KOPT-K1 (cell line): Measurements from ENCODE around the gene AHNAK.
"Not testable (repeated sequence)": the region's sequence is repeated elsewhere in the genome, so short reads cannot be mapped to it uniquely, and the experiment has no call there.

Source experiments
- H3K27ac ChIP-seq: fragments of 200-600 bp; sonication (generic); 2 replicates; pipeline ENCODE4 v1.5.1; 2016; ENCODE audit warnings: antibody characterized with exemption, mild to moderate bottlenecking, low read depth, low read length; ENCODE audit not compliant: poor library complexity, severe bottlenecking
- H3K36me3 ChIP-seq: fragments of 200-600 bp; sonication (generic); 2 replicates; pipeline ENCODE4 v1.5.1; 2017; ENCODE audit warnings: antibody characterized with exemption, mild to moderate bottlenecking, low read length, moderate library complexity; ENCODE audit not compliant: insufficient read depth
- H3K9me3 ChIP-seq: fragments of 200-600 bp; sonication (generic); 2 replicates; pipeline ENCODE4 v1.5.1; 2017; ENCODE audit warnings: antibody characterized with exemption, low read length, mild to moderate bottlenecking; ENCODE audit not compliant: insufficient read depth, poor library complexity, severe bottlenecking

Gene AHNAK

DNA sequence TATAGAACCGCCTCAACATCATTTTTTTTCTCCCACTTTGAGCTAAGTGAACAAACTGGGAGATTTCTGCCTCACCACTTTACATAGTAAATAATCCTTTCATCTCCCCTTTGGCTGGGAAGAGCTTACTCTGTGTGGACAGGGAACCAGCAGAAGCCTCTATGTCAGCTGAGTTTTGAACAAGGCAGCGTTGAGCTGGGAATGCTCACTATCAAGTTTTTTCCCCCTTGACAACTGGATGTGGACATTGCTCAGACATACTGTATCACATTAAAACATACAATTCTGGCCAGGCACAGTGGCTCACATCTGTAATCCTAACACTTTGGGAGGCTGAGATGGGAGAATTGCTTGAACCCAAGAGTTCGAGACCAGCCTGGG is 46.0 kb downstream of the AHNAK start:
- H3K36me3 ChIP-seq: no peaks in the 10 kb centered on the region
- H3K9me3 ChIP-seq: no peaks in the 10 kb centered on the region
- no peak overlapping the region for H3K27ac ChIP-seq

DNA sequence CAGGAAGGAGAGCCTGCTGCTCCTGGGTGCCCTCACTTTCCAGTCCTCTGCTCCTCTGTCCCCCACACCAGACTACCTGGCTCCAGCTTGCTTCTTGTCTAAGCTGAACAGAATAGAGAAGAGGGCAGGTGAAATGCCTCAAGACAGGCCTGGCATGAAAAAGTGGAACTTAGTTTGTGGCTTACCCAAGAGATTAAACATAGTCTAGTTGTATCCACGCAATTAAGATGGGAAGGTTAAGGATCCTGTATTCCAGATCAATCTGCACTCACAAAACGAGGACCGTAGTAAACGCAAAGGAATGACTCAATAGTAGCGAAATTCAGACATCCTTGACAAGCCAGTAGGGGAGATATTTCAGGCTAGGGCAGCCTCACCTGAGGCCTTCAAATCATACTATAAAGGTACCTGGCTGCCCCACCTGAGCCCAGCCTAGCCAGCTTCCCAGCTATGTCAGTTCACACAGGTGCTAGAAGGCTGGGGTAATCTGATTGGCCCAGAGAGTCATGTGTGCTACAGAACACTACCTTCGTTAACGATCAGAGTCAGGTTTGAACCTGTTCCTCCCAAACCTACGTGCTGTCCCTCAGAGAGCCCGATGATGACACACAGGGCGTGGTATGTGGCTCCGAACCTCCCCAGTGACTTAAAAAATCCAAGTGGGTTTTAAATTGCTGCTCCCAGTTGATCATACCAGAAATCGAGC is 46.5 kb downstream of the AHNAK start:
- Histone ChIP-seq H3K36me3 (no peaks in the 10 kb centered on the region), H3K27ac (no peak overlapping the region), H3K9me3 (no peaks in the 10 kb centered on the region)

DNA sequence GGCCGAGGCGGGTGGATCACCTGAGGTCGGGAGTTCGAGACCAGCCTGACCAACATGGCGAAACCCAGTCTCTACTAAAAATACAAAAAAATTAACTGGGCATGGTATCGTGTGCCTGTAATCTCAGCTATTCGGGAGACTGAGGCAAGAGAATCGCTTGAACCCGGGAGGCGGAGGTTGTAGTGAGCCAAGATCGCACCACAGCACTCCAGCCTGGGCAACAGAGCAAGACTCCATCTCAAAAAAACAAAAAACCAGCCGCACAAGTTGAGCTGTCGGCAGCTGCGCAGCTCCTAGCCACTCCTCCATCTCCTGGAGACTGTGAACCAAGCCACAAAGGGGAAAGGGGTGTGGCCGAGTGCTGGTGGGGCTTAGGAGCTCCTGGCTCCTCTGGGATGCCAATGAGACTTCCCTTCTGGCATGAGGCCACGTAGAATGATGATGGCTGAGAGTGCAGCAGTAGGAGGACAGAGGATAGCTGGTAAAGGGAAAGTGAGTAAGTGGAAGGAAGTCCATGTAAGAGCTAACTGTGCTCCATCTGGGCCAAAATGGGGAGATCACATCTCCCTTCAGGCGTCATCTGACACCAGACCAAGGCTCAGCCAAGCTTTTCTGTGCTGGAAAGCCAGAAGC is 47.2 kb downstream of the AHNAK start:
- H3K36me3 ChIP-seq, H3K27ac ChIP-seq, H3K9me3 ChIP-seq: not testable (repeated sequence)

DNA sequence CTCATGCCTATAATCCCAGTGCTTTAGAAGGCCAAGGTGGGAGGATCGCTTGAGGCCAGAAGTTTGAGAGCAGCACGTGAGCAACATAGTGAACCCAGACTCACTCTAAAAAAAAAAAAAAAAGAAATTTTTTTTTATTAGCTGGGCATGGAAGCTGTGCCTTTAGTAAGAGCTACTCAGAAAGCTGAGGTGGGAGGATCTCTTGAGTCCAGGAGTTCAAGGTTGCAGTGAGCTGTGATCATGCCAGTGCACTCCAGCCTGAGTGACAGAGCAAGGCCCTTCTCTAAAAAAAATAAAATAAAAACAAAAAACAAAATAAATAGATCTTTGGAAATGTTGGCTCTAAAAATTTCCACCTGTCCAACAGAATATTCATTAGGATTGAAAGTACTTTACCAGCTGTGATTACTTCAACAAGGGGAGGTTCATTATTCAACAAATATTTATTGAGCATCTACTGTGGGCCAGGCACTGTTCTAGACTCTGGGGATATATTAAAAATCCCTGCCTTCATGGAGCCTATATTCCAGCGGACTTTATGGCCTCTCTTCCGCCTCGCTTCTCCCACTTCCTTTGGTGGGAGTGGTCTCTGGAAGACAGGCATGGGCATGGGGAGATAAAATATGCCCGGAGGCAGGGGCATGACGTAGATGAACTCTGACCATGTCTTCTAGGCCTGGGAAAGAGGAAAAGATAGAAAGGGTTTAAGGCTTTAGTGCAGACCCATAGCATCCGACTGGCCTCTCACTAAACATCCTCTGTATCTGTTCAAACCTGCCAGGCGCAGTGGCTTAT is 47.9 kb downstream of the AHNAK start:
- Histone ChIP-seq H3K27ac (no peak overlapping the region), H3K9me3 (no peaks in the 10 kb centered on the region), H3K36me3 (no peaks in the 10 kb centered on the region)

DNA sequence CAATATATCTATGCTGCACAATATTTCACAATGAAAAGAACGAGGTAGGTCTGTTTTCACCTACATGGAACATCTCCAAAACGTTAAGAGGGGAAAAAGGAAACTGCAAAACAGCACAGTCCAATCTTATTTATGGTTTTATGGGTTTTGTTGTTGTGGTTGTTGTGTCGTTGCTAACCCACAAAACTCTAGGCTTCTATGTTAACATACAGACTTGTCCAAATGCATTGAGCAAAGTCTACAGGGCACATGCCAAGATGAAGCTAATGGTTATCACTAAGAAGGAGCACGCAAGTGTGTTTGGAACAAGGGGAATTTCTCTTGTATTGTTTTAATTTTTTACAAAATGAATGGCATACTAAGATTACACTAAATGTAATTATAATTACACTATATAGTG is 48.6 kb downstream of the AHNAK start:
- Histone ChIP-seq H3K9me3 (no peaks in the 10 kb centered on the region), H3K36me3 (no peaks in the 10 kb centered on the region), H3K27ac (no peak overlapping the region)

DNA sequence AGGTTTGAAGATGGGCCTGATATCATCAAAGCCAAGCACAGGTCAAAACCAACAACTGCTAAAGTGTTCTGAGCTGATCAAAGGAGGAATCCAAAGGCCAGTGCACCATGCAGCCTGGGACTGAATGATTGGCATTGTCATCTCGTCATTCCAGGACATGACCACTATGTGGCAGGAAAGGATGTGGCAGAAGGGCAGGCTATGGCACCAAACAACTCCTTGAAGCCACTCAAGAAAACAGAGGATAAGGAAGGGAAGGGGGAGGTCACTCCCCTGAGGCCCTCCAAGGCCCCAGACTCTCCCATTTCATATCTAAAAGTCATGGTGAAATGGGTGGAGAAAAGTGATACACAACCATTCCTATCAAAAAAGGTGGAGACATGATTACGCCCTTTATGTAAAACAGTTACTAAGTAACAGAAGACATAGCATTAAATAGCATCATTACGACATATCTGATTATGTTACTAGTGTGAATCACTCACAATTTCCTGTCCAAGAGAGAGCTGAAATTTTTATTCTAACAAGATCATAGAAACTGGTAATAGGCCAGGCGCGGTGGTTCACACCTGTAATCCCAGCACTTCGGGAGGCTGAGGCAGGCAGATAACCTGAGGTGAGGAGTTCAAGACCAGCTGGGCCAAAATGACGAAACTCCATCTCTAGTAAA is 49.3 kb downstream of the AHNAK start:
- Histone ChIP-seq H3K36me3 (no peaks in the 10 kb centered on the region), H3K9me3 (no peaks in the 10 kb centered on the region), H3K27ac (no peak overlapping the region)

DNA sequence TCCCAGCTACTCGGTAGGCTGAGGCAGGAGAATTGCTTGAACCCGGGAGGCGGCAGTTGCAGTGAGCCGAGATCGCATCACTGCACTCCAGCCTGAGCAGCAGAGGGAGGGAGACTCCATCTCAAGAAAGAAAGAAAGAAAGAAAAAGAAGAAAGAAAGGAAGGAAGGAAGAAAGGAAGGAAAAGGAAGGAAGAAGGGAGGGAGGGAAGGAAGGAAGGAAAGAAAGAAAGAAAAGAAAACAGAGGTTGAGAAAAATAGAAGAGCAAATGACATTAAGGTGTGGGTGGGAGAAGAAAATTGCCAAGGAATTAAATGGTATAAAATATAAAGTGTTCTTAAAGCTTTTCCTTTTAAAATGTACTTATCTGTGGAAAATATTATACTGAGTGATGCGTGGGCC is 49.9 kb downstream of the AHNAK start:
- no peaks in the 10 kb centered on the region for H3K9me3 ChIP-seq
- no peak overlapping the region for H3K27ac ChIP-seq
- H3K36me3 ChIP-seq: no peaks in the 10 kb centered on the region

DNA sequence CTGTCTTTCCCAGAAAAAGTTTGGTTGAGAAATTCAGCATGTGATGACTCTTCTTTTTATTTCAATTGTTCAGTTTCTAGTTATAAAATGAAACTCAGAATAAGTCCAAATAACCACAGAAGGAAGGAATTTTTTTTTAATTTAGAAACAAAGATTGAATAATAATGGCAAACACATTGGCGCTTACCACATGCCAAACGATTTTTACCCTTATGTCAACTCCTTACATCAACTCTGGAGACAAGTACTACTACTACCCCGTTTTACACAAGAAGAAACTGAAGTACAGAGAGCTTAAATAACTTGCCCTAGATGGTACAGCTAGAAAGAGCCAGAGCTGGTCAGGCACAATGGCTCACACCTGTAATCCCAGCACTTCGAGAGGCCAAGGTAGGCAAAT is 52.4 kb downstream of the AHNAK start:
- H3K9me3 ChIP-seq: no peaks in the 10 kb centered on the region

DNA sequence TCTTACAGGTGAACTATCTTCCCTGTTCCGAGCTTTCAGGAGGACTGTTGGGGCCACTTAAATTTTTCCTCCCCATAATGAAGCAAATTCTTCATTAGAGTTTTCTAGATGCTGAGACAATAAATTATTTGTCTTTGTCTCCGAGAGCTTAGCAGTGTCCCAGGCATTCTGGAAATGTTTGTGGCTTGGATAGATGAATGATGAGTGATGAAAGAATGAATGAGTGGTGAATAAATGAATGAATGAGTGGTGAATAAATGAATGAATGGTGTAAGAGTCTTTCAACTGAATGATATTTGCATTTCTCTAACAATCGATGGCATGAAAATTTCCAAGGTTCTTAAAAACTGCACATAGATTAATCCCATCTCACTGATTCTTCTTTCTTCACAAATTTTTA is 52.8 kb downstream of the AHNAK start:
- Histone ChIP-seq H3K9me3 (no peaks in the 10 kb centered on the region), H3K27ac (no peak overlapping the region), H3K36me3 (no peaks in the 10 kb centered on the region)

More for the DNA sequence above, 52.4 kb downstream of the AHNAK start:
- Histone ChIP-seq H3K27ac (no peak overlapping the region), H3K36me3 (no peaks in the 10 kb centered on the region)

DNA sequence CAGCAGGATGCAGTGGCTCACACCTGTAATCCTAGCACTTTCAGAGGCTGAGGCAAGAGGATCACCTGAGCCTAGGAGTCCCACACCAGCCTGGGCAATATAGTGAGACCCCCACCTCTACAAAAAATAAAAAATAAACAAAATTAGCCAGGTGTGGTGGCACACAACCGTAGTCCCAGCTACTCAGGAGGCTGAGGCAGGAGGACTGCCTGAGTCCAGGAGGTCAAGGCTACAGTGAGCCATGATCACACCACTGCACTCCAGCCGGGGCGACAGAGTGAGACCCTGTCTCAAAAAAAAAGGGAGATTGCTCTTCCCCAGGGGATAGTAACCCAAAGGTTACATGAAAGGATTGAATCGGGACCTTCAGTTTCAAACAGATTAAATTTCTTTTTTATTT is 54.0 kb downstream of the AHNAK start:
- Histone ChIP-seq H3K36me3 (no peaks in the 10 kb centered on the region), H3K9me3 (no peaks in the 10 kb centered on the region), H3K27ac (no peak overlapping the region)

DNA sequence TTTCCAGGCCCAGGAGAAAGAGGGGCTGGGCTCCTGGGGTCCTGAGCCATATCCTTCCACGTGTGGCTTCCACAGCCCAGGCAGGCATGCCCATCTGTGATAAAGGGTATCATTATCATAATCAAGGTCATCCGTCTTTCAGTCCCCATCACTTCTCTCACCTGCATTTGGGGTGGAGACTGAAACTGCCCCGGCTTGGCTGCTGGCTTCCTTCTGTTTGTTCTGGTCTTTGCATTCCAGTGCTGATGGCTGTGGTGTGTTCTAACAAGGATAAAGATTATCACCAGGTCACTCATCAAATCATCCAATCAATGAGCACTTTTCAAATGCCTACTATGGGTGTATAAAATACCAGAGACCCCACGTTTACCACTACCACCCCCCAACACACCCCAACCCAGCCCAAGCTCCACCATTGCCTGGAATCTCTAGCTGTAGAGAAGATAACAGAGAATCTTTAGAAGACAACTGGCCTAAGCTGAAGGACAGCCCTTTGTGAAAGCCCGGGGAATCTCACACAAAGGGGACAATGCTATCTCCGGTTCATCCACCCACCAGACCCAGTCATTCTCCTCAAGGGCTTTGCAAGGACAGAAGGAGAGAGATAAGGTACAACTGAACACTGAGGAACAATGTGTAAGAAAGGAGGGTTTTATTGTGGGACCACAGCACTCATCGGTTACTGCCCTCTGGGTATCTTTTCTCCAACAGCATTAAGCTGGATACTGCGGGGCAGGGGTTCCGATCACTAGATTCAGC is 54.9 kb downstream of the AHNAK start:
- no peaks in the 10 kb centered on the region for H3K9me3 ChIP-seq
- no peak overlapping the region for H3K27ac ChIP-seq
- no peaks in the 10 kb centered on the region for H3K36me3 ChIP-seq

DNA sequence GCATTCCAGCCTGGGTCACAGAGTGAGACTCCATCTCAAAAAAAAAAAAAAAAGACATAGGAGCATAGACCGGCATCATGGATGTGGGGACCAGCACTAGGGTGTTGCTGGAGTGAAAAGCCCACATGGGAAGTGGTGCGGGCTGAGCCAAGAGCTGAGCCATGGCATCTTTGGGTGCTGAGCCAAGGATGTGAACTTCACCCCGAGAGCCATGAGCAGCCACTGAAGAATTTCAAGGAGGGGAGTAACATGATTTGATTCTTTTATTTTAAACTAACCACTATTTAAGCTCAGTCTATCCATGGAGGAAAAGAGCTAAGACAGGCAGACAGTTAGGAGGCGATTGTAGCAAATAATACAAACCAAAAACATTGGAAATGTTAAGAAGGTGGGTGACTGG is 57.4 kb downstream of the AHNAK start:
- H3K27ac ChIP-seq: no peak overlapping the region
- no peaks in the 10 kb centered on the region for H3K9me3 ChIP-seq
- H3K36me3 ChIP-seq: no peaks in the 10 kb centered on the region

DNA sequence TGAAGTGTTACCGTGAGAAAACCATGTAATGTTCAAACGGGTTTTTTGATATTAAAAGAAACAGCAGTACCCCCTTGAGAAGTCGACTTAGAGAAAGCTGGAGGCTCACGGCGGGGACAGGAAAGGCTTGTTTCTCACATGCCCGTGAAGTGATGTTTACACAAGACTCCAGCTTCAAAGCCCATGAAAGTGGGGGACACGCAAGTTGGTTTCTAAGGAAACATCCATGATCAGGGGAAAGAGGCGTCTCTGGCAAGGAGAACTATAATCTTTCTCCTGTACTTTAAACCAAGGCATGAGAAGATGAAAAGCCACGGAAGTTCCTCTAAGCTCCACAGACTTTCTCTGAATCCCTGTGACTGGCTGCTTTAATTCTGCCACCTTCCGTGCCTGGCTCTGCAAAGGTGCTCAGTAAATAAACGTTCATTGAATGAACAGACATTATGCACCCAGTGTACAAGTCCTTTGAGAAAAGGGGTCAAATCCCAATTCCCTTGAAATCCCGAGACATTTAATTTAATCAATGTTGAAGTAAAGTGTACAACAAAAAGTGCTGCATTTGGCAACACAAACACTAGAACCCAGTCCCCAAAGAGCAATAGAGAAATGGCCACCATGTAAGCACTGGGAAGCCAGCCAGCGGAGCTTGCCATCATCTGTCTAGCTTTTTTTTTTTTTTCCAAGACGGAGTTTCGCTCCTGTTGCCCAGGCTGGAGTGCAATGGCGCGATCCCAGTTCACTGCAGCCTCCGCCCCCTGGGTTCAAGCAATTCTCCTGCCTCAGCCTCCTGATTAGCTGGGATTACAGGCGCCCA is 58.7 kb downstream of the AHNAK start:
- no peaks in the 10 kb centered on the region for H3K9me3 ChIP-seq
- H3K36me3 ChIP-seq: no peaks in the 10 kb centered on the region
- H3K27ac ChIP-seq: no peak overlapping the region

DNA sequence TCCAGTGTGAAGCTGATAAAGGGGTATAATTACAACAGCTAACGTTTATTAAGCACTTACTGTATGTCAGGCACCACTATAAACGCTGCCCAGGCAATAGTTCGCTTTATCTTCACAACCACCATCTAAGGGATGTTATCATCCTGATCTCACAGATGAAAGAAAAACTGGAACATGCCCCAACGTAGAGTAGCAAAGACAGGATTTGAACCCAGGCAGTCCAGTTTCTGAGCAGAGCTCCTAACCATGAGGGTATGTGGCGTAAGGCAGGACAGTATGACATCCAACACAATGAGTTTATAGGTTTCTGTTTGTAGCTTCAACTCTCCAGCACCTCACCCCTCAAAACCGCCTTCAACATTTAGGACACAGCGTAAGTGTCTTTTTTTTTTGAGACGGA is 59.5 kb downstream of the AHNAK start:
- H3K27ac ChIP-seq: no peak overlapping the region
- no peaks in the 10 kb centered on the region for H3K9me3 ChIP-seq
- no peaks in the 10 kb centered on the region for H3K36me3 ChIP-seq
